Left forelimb (tissue), 1 donor: ENCODE measurements around the gene DEUP1.

Source experiments
- DNase-seq: peaks from one replicate; pipeline ENCODE4 v3.0.0-alpha.2; 2018; ENCODE audit warnings: low spot score

Gene DEUP1

DNA sequence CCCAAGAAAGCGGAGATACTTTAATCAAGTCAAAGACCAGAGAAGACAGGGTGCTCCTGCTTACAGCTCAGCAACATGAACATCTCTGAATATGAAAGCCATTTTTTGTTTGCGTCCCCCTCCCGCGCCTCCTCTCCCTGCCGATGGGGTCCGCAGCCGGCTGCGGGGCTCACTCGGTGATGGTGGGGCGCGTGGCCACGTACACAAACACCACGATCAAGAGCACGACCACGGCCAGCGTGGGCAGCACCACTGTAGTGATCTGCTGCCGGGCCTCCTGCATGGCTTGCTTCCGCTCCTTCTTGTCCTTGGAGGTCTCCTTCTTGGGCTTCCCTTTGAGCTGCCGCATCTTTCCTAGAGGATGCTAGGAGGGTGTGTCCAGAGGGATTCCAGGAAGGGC is 148.3 kb downstream of the DEUP1 start:
- DNase-seq = no peak

DNA sequence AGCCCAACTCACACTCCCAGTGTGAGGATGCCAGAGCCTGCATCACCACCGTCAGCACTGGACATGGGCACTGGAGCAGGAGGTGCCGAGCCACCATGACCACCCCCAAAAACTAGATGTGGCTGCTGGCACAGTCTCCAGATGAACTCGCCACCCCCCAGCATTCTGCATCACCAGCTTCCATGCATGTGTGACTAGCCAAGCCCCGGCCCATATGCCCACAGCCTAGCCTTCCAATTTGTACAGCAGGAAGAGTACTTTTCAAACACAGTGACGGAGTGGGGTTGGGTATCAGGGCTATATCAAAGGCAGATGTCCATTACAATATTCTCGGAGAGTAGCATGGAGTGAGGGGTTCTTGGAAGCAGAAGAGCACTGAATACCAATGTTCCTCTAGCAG is 149.7 kb downstream of the DEUP1 start:
- DNase-seq = no peak

DNA sequence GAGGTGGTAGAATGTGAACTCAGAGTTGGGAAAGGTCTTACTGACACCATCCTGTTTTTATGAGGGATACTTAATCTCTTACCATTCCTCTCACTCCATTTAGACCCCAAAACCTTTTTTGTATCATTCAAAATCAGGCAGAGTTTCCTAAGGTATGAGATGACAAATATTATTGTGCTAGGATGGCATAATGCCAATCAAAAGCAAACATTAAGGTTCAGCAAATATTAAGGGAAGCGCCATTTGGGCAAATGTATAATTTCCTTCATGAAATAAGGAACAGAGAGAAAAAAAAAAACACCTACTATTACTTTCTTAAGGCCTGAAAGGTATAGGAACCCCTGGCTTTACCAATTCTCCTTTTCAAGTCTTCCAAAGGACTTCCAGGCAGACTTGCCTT is 150.2 kb downstream of the DEUP1 start:
- DNase-seq = no peak

DNA sequence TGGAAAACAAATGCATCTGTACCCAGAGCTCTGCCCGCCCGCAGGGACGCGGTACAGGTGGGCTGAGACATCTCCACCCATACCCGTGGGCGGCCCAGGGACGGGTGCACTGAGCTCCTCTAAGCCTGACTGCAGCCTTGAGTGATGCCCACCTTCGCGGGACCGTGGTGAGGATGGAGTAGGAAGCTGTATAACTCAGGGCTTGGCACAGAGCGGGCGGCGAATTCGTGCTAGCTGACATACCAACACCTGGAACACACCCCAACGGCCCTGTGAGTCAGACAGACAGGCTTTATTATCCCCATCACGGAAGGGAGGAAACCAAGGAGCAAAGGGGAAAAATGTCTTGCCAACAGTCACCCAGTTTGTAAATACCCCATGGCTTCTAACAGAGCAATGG is 150.7 kb downstream of the DEUP1 start:
- no peak for DNase-seq

DNA sequence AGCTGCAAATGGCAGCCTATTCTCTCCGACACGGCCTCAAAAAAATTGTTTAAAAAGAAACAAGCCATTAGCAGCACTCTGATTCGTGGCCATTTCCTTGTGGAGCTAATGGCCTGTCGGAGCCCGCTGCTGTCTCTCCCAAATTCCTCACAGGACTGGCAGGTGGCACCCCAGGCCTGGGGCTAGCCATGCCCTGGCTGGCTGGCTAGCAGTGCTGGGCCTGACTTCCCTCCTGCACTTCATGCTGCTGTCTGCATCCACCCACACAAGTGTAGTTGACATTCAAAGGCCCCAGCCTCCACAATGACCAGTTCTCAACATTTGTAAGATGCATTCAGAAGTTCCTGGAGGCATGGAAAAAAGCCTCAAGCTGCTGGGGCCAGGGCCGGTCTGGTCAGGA is 151.2 kb downstream of the DEUP1 start:
- no peak for DNase-seq

DNA sequence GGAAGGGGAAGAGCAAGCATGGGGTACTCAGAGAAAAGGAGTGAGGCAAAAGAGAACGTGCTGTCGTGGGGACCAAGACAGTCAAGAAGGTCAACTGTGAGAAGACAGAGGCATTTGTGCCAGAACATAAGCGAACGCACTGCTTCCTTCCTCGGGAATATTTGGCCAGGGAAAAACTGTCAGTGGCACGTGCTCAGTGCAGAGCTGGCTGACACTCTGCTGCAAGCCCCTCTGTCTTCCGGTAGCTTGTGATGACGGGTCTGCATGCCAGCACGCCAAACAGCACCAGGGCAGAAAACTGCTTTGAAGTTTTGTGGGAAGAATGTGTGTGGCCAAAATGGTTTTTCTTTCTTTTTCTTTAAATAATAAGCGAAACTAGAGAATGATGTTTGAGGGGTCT is 152.0 kb downstream of the DEUP1 start:
- DNase-seq = no peak

DNA sequence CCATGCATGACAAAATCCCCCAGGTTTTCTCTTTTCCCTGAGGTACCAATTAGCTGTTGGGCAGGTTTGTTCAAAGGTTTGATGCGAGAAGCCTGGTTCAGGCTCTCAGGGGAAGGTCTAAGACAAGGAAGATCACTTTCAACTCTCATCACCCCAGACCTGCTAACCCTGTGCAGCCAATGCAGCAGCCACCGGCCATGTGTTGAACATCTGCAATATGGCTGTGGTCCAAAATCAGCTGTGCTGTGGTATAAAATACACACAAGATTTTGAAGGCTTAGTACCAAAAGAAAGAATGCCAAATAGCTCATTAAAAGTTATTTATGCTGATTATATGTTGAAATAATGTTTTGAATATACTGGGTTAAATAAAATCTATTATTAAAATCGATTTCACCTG is 154.2 kb downstream of the DEUP1 start:
- no peak for DNase-seq

DNA sequence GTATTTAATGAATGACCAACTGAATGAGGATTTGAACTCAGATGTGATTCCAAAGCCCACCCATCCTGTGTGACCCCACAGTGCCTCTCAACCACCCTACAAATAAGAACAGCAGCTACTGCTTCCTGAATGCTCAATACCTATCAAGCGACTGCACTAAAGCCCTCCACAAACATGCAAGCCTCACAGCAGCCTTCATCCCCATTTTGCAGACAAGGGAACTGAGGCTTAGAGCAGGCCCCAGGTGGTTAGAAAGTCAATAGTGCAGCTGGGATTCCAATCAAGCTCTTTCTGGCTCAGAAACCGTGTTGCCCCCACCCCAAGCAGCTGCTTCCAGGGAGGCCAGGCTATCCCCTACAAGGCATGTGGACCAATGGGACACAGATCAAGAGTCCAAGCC is 155.4 kb downstream of the DEUP1 start:
- no peak for DNase-seq

DNA sequence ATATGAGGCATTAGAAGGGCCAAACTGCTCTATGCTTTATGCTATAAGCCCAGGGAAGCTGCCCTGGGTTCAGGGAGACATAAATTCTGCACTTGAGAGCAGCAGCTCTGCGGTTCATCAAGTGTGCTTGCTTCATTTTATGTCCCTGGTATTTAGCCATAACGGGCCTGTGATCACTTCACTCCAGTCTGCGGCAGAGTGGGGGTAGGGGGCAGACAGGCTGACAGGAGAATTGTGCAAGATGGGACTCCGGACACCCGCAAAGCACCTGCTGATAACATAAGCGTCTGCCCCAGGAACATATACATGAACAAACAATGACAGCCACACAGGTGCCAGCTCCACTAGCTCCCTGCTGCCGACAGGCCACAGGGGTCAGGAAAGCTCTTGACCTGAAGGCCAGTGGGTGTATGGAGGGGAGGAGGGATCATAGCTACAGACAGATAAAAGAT is 156.5 kb downstream of the DEUP1 start:
- DNase-seq = no peak
